Adrenal gland (tissue), 12 donors: ENCODE data around the gene SLC36A1. TPM values are rescaled to one million over a fixed set of nuclear protein-coding genes. Genes with fewer than 3 reads are reported as not detected.

Experiments
- DNase-seq, 7 donors: peaks; one replicate each; pipeline ENCODE4 v3.0.0-alpha.2; 2019 to 2020
- H3K27ac ChIP-seq, 5 donors: fragments of 200-600 bp; sonication (generic) in 4 of 5; 1 replicate in 3 of 5; 2 replicates in 2 of 5; pipeline versions ENCODE4 v1.5.1 to v1.8.0; 2016 to 2020; ENCODE audit warnings: mild to moderate bottlenecking in 1 of 5
- H3K27me3 ChIP-seq: fragments of 200-600 bp; 2 replicates; pipeline ENCODE4 v1.8.0; 2021
- H3K36me3 ChIP-seq, 2 donors: fragments of 200-600 bp; replicated peaks in 1 of 2; 1 replicate in 1 of 2; 2 replicates in 1 of 2; pipeline versions ENCODE4 v1.5.1 to v1.8.0; 2018 to 2022
- H3K4me1 ChIP-seq, 2 donors: fragments of 200-600 bp; replicated peaks in 1 of 2; 1 replicate in 1 of 2; 2 replicates in 1 of 2; pipeline versions ENCODE4 v1.5.1 to v1.8.0; 2018 to 2021
- H3K4me3 ChIP-seq, 4 donors: fragments of 200-600 bp; sonication (generic) in 3 of 4; one replicate each; pipeline ENCODE4 v1.5.1; 2016 to 2018
- H3K9me3 ChIP-seq, 3 donors: fragments of 200-600 bp; sonication (generic) in 1 of 3; replicated peaks in 1 of 3; 1 replicate in 2 of 3; 2 replicates in 1 of 3; pipeline versions ENCODE4 v1.5.1 to v1.8.0; 2016 to 2021
- CTCF ChIP-seq, 6 experiments: fragments of 450-650 bp in 4 of 6; fragments of 200-600 bp in 2 of 6; sonication (generic) in 1 of 6; IDR thresholded peaks; 1 replicate in 5 of 6; 2 replicates in 1 of 6; pipeline versions ENCODE4 v1.5.1 to v1.8.0; 2016 to 2021; ENCODE audit warnings: antibody characterized with exemption in 6 of 6, mild to moderate bottlenecking in 2 of 6, moderate library complexity in 1 of 6
- POLR2A ChIP-seq, 2 donors: fragments of 450-650 bp; IDR thresholded peaks; one replicate each; pipeline ENCODE4 v1.6.1; 2017; ENCODE audit warnings: antibody characterized with exemption in 2 of 2, mild to moderate bottlenecking in 2 of 2, moderate library complexity in 1 of 2
- WGBS, 4 donors: extraction: QIAGEN DNeasy Blood & Tissue Kit in 2 of 4; methylation state at CpG; one replicate each; pipeline versions ENCODE4 v1.1.5 to v1.1.7; 2013 to 2017; 5-methylcytosine and 5-hydroxymethylcytosine counted together
- intact Hi-C, 2 donors: fragments of 100-400 bp; cut with DNase I; formaldehyde crosslinking; loops; one replicate each; pipeline versions ENCODE4 v1.14.1 to v1.15.0; 2022 to 2023
- polyA plus RNA-seq, 3 donors: library from polyadenylated mRNA; stranded (reverse); fragments of 200-250 nt in 2 of 3; fragments of 350-450 nt in 1 of 3; fragmentation: Illumina TruSeq in 1 of 3; extraction: RNeasy Lipid Tissue Mini Kit (QIAGEN cat#74804) in 1 of 3; gene quantifications; one replicate each; pipeline ENCODE4 v1.2.3, GENCODE V29; 2013 to 2014
- total RNA-seq, 9 donors: library from RNA; depleted of rRNA in 4 of 9; stranded (reverse); fragments of >200 nt in 4 of 9; fragments of 120-200 nt in 1 of 9; fragmentation: NEBNext Ultra II Directional in 1 of 9; extraction: Animal tissue kit (Norgen Biotek cat#: 25700) in 1 of 9; gene quantifications; one replicate each; pipeline versions ENCODE4 v1.1.0 to v1.2.4, GENCODE V29; 2013 to 2023
- donor health status: healthy with polysubstance abuse.
- donor health status: Bipolar disorder and iron deficiency.
- donor health status: DM: yes; HTN: yes; CAD: no.
- donor health status: DM: no; HTN: no; CAD: no.
- donor health status: DM: no; HTN: no; CAD: no.
- donor health status: DM: yes; HTN: yes; CAD: no.

Gene SLC36A1
- total and polyA plus RNA-seq, 12 donors = 3.0 to 15.4 (median 9.0) TPM

- intact Hi-C loops = loop anchor here (2.0 to 10.0 kb wide), 4 partner anchors 52 to 296 kb away; no protein-coding TSS in a partner anchor
- no peak for DNase-seq
- Histone ChIP-seq H3K4me3 (peak overlapping the region in 1 of 4 donors; percentile 79), H3K36me3 (no peaks in the 10 kb centered on the region), H3K9me3 (no peaks in the 10 kb centered on the region), H3K27me3 (no peaks in the 10 kb centered on the region), H3K4me1 (peaks cover 0 to 16% of the 10 kb centered on the region in 2 donors), H3K27ac (no peak overlapping the region)
- WGBS, 4 donors = 61 to 83% (median 77%) methylated on average over 7 of the region's 7 CpGs
- TF ChIP-seq CTCF (IDR thresholded peaks at IDR 0.05) = no peak
- no peak for TF ChIP-seq POLR2A (IDR thresholded peaks at IDR 0.05)
Observed at GRCh38 chr5:151449297-151449696, 1.9 kb downstream of the SLC36A1 start.

GRCh38 chr5:151449839-151450238 is 2.4 kb downstream of the SLC36A1 start:
- Histone ChIP-seq H3K4me3 (no peak overlapping the region), H3K36me3 (no peaks in the 10 kb centered on the region), H3K27me3 (no peaks in the 10 kb centered on the region), H3K4me1 (peaks cover 0 to 16% of the 10 kb centered on the region in 2 donors), H3K27ac (no peak overlapping the region), H3K9me3 (no peaks in the 10 kb centered on the region)
- no peak for DNase-seq
- WGBS, 4 donors = 90 to 97% (median 93%) methylated on average over 5 of the region's 5 CpGs
- intact Hi-C loops = loop anchor here (2.0 to 10.0 kb wide), 4 partner anchors 51 to 295 kb away; no protein-coding TSS in a partner anchor
- TF ChIP-seq CTCF (IDR thresholded peaks at IDR 0.05) (no peak), POLR2A (IDR thresholded peaks at IDR 0.05) (no peak)

GRCh38 chr5:151450605-151451004 is 3.2 kb downstream of the SLC36A1 start:
- Histone ChIP-seq H3K27ac (no peak overlapping the region), H3K4me3 (no peak overlapping the region), H3K27me3 (no peaks in the 10 kb centered on the region), H3K36me3 (no peaks in the 10 kb centered on the region), H3K9me3 (no peaks in the 10 kb centered on the region), H3K4me1 (peaks cover 0 to 16% of the 10 kb centered on the region in 2 donors)
- no peak for DNase-seq
- WGBS, 4 donors = 70 to 92% (median 87%) methylated on average over 3 of the region's 3 CpGs
- intact Hi-C loops = no loop called here
- TF ChIP-seq CTCF (IDR thresholded peaks at IDR 0.05) = no peak
- no peak for TF ChIP-seq POLR2A (IDR thresholded peaks at IDR 0.05)

- Histone ChIP-seq H3K27ac (no peak overlapping the region), H3K27me3 (no peaks in the 10 kb centered on the region), H3K36me3 (no peaks in the 10 kb centered on the region), H3K4me3 (no peak overlapping the region), H3K9me3 (no peaks in the 10 kb centered on the region), H3K4me1 (peaks cover 0 to 25% of the 10 kb centered on the region in 2 donors)
- 74 to 89% (median 84%) methylated on average over 8 of the region's 8 CpGs for WGBS, 4 donors
- intact Hi-C loops = no loop called here
- no peak for DNase-seq
- no peak for TF ChIP-seq POLR2A (IDR thresholded peaks at IDR 0.05)
- TF ChIP-seq CTCF (IDR thresholded peaks at IDR 0.05) = no peak
Observed at GRCh38 chr5:151451626-151452520, 4.5 kb downstream of the SLC36A1 start.
